H7 (cell line): ENCODE data around the gene RPF1. TPM values are rescaled to one million over a fixed set of nuclear protein-coding genes. Genes with fewer than 3 reads are reported as not detected.

Experiments used
- DNase-seq: peaks from one replicate; pipeline ENCODE4 v3.0.0; 2012
- H3K27me3 ChIP-seq: 2 replicates; pipeline ENCODE4 v1.6.0; 2011; ENCODE audit warnings: mild to moderate bottlenecking, low read length; ENCODE audit not compliant: control insufficient read depth, insufficient read depth
- H3K36me3 ChIP-seq: replicated peaks from 2 replicates; pipeline ENCODE4 v1.5.1; 2011; ENCODE audit warnings: low read length; ENCODE audit not compliant: control insufficient read depth, insufficient read depth
- H3K4me3 ChIP-seq: 2 replicates; pipeline ENCODE4 v1.5.1; 2011; ENCODE audit warnings: low read depth, mild to moderate bottlenecking, control low read depth, low read length, moderate library complexity; ENCODE audit not compliant: insufficient read depth
- total RNA-seq: library from RNA; depleted of rRNA; stranded (reverse); fragments of >200 nt; shearing (Covaris generic); gene quantifications from 2 replicates; pipeline ENCODE4 v1.2.3, GENCODE V29; 2014

Gene RPF1
- total RNA-seq, 1 experiment from 2014 or later: 82.5 TPM

- Histone ChIP-seq H3K36me3 (no peaks in the 10 kb centered on the region), H3K27me3 (peaks cover 5% of the 10 kb centered on the region), H3K4me3 (no peak overlapping the region)
- no peak for DNase-seq
Observed at GRCh38 chr1:84467298-84467697, 11.8 kb upstream of the RPF1 start.

GRCh38 chr1:84476225-84476624 is 2.8 kb upstream of the RPF1 start:
- no peak for DNase-seq
- Histone ChIP-seq H3K36me3 (no peaks in the 10 kb centered on the region), H3K4me3 (no peak overlapping the region), H3K27me3 (peaks cover 23% of the 10 kb centered on the region)

- peak; percentile 9 for DNase-seq
- H3K27me3 ChIP-seq: peaks cover 20% of the 10 kb centered on the region
- H3K4me3 ChIP-seq: peak overlapping the region; percentile 88
- H3K36me3 ChIP-seq: peaks cover 2% of the 10 kb centered on the region
Observed at GRCh38 chr1:84479998-84480397, 932 bp downstream of the RPF1 start.

GRCh38 chr1:84480650-84481049 is 1.6 kb downstream of the RPF1 start:
- no peak for DNase-seq
- Histone ChIP-seq H3K27me3 (peaks cover 18% of the 10 kb centered on the region), H3K36me3 (peaks cover 2% of the 10 kb centered on the region), H3K4me3 (no peak overlapping the region)

GRCh38 chr1:84481317-84481716 is 2.3 kb downstream of the RPF1 start:
- Histone ChIP-seq H3K36me3 (peaks cover 3% of the 10 kb centered on the region), H3K27me3 (peaks cover 12% of the 10 kb centered on the region), H3K4me3 (no peak overlapping the region)
- DNase-seq: no peak

GRCh38 chr1:84488107-84488506 is 9.0 kb downstream of the RPF1 start:
- Histone ChIP-seq H3K27me3 (no peaks in the 10 kb centered on the region), H3K36me3 (peaks cover 14% of the 10 kb centered on the region)

GRCh38 chr1:84489766-84490165 is 10.7 kb downstream of the RPF1 start:
- peaks cover 12% of the 10 kb centered on the region for H3K36me3 ChIP-seq
- no peak for DNase-seq
- no peak overlapping the region for H3K4me3 ChIP-seq
- no peaks in the 10 kb centered on the region for H3K27me3 ChIP-seq

More at GRCh38 chr1:84488107-84488506, 9.0 kb downstream of the RPF1 start:
- H3K4me3 ChIP-seq: no peak overlapping the region
- DNase-seq: no peak

- no peak for DNase-seq
- Histone ChIP-seq H3K36me3 (peaks cover 18% of the 10 kb centered on the region), H3K4me3 (no peak overlapping the region), H3K27me3 (no peaks in the 10 kb centered on the region)
Observed at GRCh38 chr1:84492726-84493125, 13.7 kb downstream of the RPF1 start.

GRCh38 chr1:84493747-84494146 is 14.7 kb downstream of the RPF1 start:
- Histone ChIP-seq H3K4me3 (no peak overlapping the region), H3K36me3 (peaks cover 18% of the 10 kb centered on the region)
- no peak for DNase-seq

GRCh38 chr1:84496498-84496897 is 17.4 kb downstream of the RPF1 start:
- Histone ChIP-seq H3K27me3 (no peaks in the 10 kb centered on the region), H3K36me3 (peaks cover 11% of the 10 kb centered on the region), H3K4me3 (no peak overlapping the region)
- DNase-seq: no peak

More at GRCh38 chr1:84493747-84494146, 14.7 kb downstream of the RPF1 start:
- no peaks in the 10 kb centered on the region for H3K27me3 ChIP-seq

GRCh38 chr1:84497631-84498275 is 18.7 kb downstream of the RPF1 start:
- Histone ChIP-seq H3K27me3 (no peaks in the 10 kb centered on the region), H3K36me3 (peaks cover 8% of the 10 kb centered on the region), H3K4me3 (no peak overlapping the region)
- no peak for DNase-seq

GRCh38 chr1:84502927-84503326 is 23.9 kb downstream of the RPF1 start:
- Histone ChIP-seq H3K36me3 (no peaks in the 10 kb centered on the region; the same call in none of the 2 replicates), H3K27me3 (no peaks in the 10 kb centered on the region; the same call in 1 of the 2 replicates), H3K4me3 (no peak overlapping the region)
- DNase-seq: no peak

GRCh38 chr1:84504580-84505492 is 25.8 kb downstream of the RPF1 start:
- DNase-seq: no peak
- Histone ChIP-seq H3K36me3 (no peaks in the 10 kb centered on the region), H3K4me3 (peak overlapping the region; percentile 94), H3K27me3 (no peaks in the 10 kb centered on the region; the same call in 1 of the 2 replicates)

GRCh38 chr1:84505493-84506001 is 26.5 kb downstream of the RPF1 start:
- DNase-seq: peak; percentile 86
- H3K27me3 ChIP-seq: no peaks in the 10 kb centered on the region; the same call in 1 of the 2 replicates
- H3K36me3 ChIP-seq: no peaks in the 10 kb centered on the region
- H3K4me3 ChIP-seq: peak overlapping the region; percentile 94
